K562 (cell line): ENCODE results near the gene VPS26A. TPM values are rescaled to one million over a fixed set of nuclear protein-coding genes. Genes with fewer than 3 reads are reported as not detected.

ENCODE experiments used
- ATF2 ChIP-seq: sonication (generic); formaldehyde crosslinking; IDR thresholded peaks from 2 replicates; pipeline ENCODE4 v1.8.1; 2022; ENCODE audit warnings: missing genetic modification reagents
- BDP1 ChIP-seq: IDR thresholded peaks from 3 replicates; pipeline ENCODE4 v1.6.1; 2011; ENCODE audit not compliant: insufficient read length, insufficient read depth
- CSDE1 ChIP-seq, 2 experiments: fragments of 450-650 bp; IDR thresholded peaks; 2 replicates each; pipeline ENCODE4 v1.6.1; 2016; ENCODE audit warnings: mild to moderate bottlenecking in 1 of 2
- ESRRB ChIP-seq: fragments of 250-450 bp; sonication (Bioruptor Pico); IDR thresholded peaks from 2 replicates; pipeline ENCODE4 v1.5.0; 2020; ENCODE audit warnings: mild to moderate bottlenecking, moderate library complexity, borderline replicate concordance
- HEY1 ChIP-seq: fragments of 250-450 bp; sonication (Bioruptor Pico); IDR thresholded peaks from 2 replicates; pipeline ENCODE4 v1.5.0; 2020; ENCODE audit warnings: mild to moderate bottlenecking, moderate library complexity, borderline replicate concordance
- HMG20A ChIP-seq: fragments of 450-650 bp; formaldehyde crosslinking; conservative IDR thresholded peaks from 2 replicates; pipeline ENCODE4 v1.4.0; 2020; ENCODE audit warnings: mild to moderate bottlenecking, mixed read lengths
- MAZ ChIP-seq, 2 experiments: fragments of 450-650 bp in 1 of 2; sonication (generic) in 1 of 2; formaldehyde crosslinking; IDR thresholded peaks in 1 of 2; conservative IDR thresholded peaks in 1 of 2; 2 replicates each; pipeline versions ENCODE4 v1.4.0 to v1.5.0; 2020; ENCODE audit warnings: mild to moderate bottlenecking in 1 of 2, missing genetic modification reagents in 1 of 2
- NR4A1 ChIP-seq, 2 experiments: fragments of 250-450 bp in 1 of 2; fragments of 450-650 bp in 1 of 2; sonication (Bioruptor Pico) in 1 of 2; IDR thresholded peaks; 2 replicates each; pipeline versions ENCODE4 v1.4.0 to v1.6.1; 2016 to 2020; ENCODE audit warnings: mild to moderate bottlenecking in 2 of 2, missing compliant biosample characterization in 1 of 2, missing genetic modification characterization in 1 of 2, moderate library complexity in 1 of 2
- POLR3A ChIP-seq: IDR thresholded peaks from 2 replicates; pipeline ENCODE4 v1.6.1; 2011; ENCODE audit warnings: borderline replicate concordance, mild to moderate bottlenecking, moderate library complexity; ENCODE audit not compliant: insufficient read length, insufficient read depth; ENCODE audit errors: extremely low read depth
- RAD21 ChIP-seq, 2 experiments: fragments of 250-450 bp in 1 of 2; fragments of 450-650 bp in 1 of 2; sonication (Bioruptor Pico) in 1 of 2; formaldehyde crosslinking in 1 of 2; IDR thresholded peaks in 1 of 2; conservative IDR thresholded peaks in 1 of 2; 2 replicates each; pipeline versions ENCODE4 v1.4.0 to v1.8.0; 2020 to 2022; ENCODE audit warnings: mild to moderate bottlenecking in 2 of 2, moderate library complexity in 1 of 2
- SOX6 ChIP-seq: fragments of 450-650 bp; IDR thresholded peaks from 2 replicates; pipeline ENCODE4 v1.6.1; 2014; ENCODE audit warnings: mild to moderate bottlenecking
- TEAD4 ChIP-seq, 2 experiments: sonication (generic) in 1 of 2; formaldehyde crosslinking in 1 of 2; IDR thresholded peaks; 2 replicates each; pipeline versions ENCODE4 v1.6.1 to v1.8.0; 2012 to 2022; ENCODE audit warnings: borderline replicate concordance in 1 of 2, inconsistent platforms in 1 of 2, low read length in 1 of 2, mild to moderate bottlenecking in 1 of 2, missing genetic modification reagents in 1 of 2
- U2AF1 ChIP-seq: fragments of 200-400 bp; formaldehyde crosslinking; optimal IDR thresholded peaks from 2 replicates; pipeline ENCODE3; 2017; ENCODE audit warnings: mild to moderate bottlenecking, low read depth, low read length, moderate library complexity
- VEZF1 ChIP-seq: fragments of 200-800 bp; sonication (Bioruptor generic); IDR thresholded peaks from 2 replicates; pipeline ENCODE4 v1.6.1; 2017; ENCODE audit warnings: missing genetic modification characterization, missing compliant biosample characterization
- ZNF3 ChIP-seq: fragments of 250-450 bp; sonication (Bioruptor Pico); IDR thresholded peaks from 2 replicates; pipeline ENCODE4 v1.5.0; 2021; ENCODE audit warnings: mild to moderate bottlenecking, moderate library complexity
- ZNF324 ChIP-seq: fragments of 250-450 bp; sonication (Bioruptor Pico); IDR thresholded peaks from 2 replicates; pipeline ENCODE4 v1.4.0; 2020; ENCODE audit warnings: mild to moderate bottlenecking
- ZNF449 ChIP-seq: fragments of 250-450 bp; sonication (Bioruptor Pico); IDR thresholded peaks from 2 replicates; pipeline ENCODE4 v1.8.0; 2022; ENCODE audit warnings: moderate library complexity, mild to moderate bottlenecking, inconsistent platforms
- polyA plus RNA-seq, 8 experiments: library from polyadenylated mRNA; depleted of rRNA in 4 of 8; stranded (reverse) in 5 of 8; unstranded in 3 of 8; fragments of >200 nt; fragmentation: Nextera tagmentation in 2 of 8; fragmentation: Illumina TruSeq in 1 of 8; extraction: Ambion mirVana in 2 of 8; extraction: Trizol in 1 of 8; gene quantifications; 2 replicates each; pipeline versions ENCODE4 v1.2.1 to v1.2.3, GENCODE V29; 2011 to 2014; ENCODE audit warnings: inconsistent platforms in 1 of 8, missing spikeins in 1 of 8
- total RNA-seq, 7 experiments: library from RNA; depleted of rRNA in 6 of 7; stranded (reverse); fragments of >200 nt in 6 of 7; fragmentation: Illumina TruSeq in 2 of 7; extraction: Trizol in 2 of 7; gene quantifications; 2 replicates each; pipeline versions ENCODE4 v1.2.1 to v1.2.3, GENCODE V29; 2011 to 2021; ENCODE audit warnings: low replicate concordance in 1 of 7
- TF ChIP-seq, protein P1 (sequence below), 2 experiments: IDR thresholded peaks in 1 of 2; conservative IDR thresholded peaks in 1 of 2; 2 replicates each; pipeline ENCODE4 v1.6.1; 2016; ENCODE audit warnings: low read depth in 2 of 2, mild to moderate bottlenecking in 1 of 2, missing compliant biosample characterization in 1 of 2, missing genetic modification characterization in 1 of 2, moderate library complexity in 1 of 2

VPS26A gene
- total and polyA plus RNA-seq, 9 of the 15 experiments (the other 6 are each of a cell fraction or from before 2014, with no cell fraction given) = 47.1 to 137 (median 69.3) TPM

- no peak for TF ChIP-seq ZNF449 (CRISPR knock-in tag)
- TF ChIP-seq ZNF324 = no peak
- TF ChIP-seq HEY1 (CRISPR knock-in tag) = no peak
- TF ChIP-seq, protein P1, sequence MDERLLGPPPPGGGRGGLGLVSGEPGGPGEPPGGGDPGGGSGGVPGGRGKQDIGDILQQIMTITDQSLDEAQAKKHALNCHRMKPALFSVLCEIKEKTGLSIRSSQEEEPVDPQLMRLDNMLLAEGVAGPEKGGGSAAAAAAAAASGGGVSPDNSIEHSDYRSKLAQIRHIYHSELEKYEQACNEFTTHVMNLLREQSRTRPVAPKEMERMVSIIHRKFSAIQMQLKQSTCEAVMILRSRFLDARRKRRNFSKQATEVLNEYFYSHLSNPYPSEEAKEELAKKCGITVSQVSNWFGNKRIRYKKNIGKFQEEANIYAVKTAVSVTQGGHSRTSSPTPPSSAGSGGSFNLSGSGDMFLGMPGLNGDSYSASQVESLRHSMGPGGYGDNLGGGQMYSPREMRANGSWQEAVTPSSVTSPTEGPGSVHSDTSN (CRISPR knock-in tag; IDR thresholded peaks at IDR 0.05; ENCODE audit: low read depth) = no peak
- TF ChIP-seq, protein P1 (tag; conservative IDR thresholded peaks at IDR 0.05; ENCODE audit: low read depth) = no peak
- no peak for TF ChIP-seq POLR3A
- TF ChIP-seq ZNF3 (CRISPR knock-in tag) = no peak; the same call in 1 of the 2 replicates
- no peak for TF ChIP-seq TEAD4 (IDR thresholded peaks at IDR 0.05; ENCODE audit: low read length)
- no peak for TF ChIP-seq TEAD4 (CRISPR knock-in tag; IDR thresholded peaks at IDR 0.05; ENCODE audit: borderline replicate concordance)
- no peak for TF ChIP-seq U2AF1
- no peak for TF ChIP-seq HMG20A (CRISPR knock-in tag)
- TF ChIP-seq ATF2 (CRISPR knock-in tag) = no peak
- TF ChIP-seq NR4A1 (CRISPR knock-in tag; IDR thresholded peaks at IDR 0.05) = no peak
- TF ChIP-seq NR4A1 (tag; IDR thresholded peaks at IDR 0.05) = no peak
- TF ChIP-seq CSDE1 (IDR thresholded peaks at IDR 0.05) = no peak
- peak; percentile 50; the same call in 1 of the 2 replicates for TF ChIP-seq SOX6
- TF ChIP-seq RAD21 (CRISPR knock-in tag; conservative IDR thresholded peaks at IDR 0.05 in 1 of 2, IDR thresholded peaks at IDR 0.05 in 1 of 2) = no peak
- TF ChIP-seq ESRRB = no peak
- TF ChIP-seq MAZ (CRISPR knock-in tag; conservative IDR thresholded peaks at IDR 0.05 in 1 of 2, IDR thresholded peaks at IDR 0.05 in 1 of 2) = no peak
- TF ChIP-seq BDP1 = no peak
- no peak for TF ChIP-seq VEZF1 (CRISPR knock-in tag)
Measured at GRCh38 chr10:69215405-69216171, 91.6 kb downstream of the VPS26A start (continued).
